Thymus (tissue), 11 donors: ENCODE results near the gene LRRC71. TPM values are rescaled to one million over a fixed set of nuclear protein-coding genes. Genes with fewer than 3 reads are reported as not detected.

Source experiments
- DNase-seq, 9 donors: peaks; one replicate each; pipeline ENCODE4 v3.0.0-alpha.2; 2013; ENCODE audit warnings: low spot score in 9 of 9, low read depth in 6 of 9, missing footprints in 1 of 9
- H3K27ac ChIP-seq, 2 donors: one replicate each; pipeline ENCODE4 v1.5.1; 2013; ENCODE audit warnings: control low read depth in 1 of 2, low read depth in 1 of 2, low read length in 1 of 2, mild to moderate bottlenecking in 1 of 2, moderate library complexity in 1 of 2
- H3K27me3 ChIP-seq, 2 donors: one replicate each; pipeline ENCODE4 v1.5.1; 2013; ENCODE audit warnings: low read length in 1 of 2; ENCODE audit not compliant: control insufficient read depth in 2 of 2, insufficient read depth in 1 of 2
- H3K36me3 ChIP-seq, 2 donors: one replicate each; pipeline ENCODE4 v1.5.1; 2013; ENCODE audit warnings: low read length in 1 of 2, mild to moderate bottlenecking in 1 of 2, moderate library complexity in 1 of 2; ENCODE audit not compliant: control insufficient read depth in 2 of 2, insufficient read depth in 2 of 2
- H3K4me1 ChIP-seq, 2 donors: one replicate each; pipeline ENCODE4 v1.5.1; 2013; ENCODE audit warnings: low read length in 2 of 2; ENCODE audit not compliant: control insufficient read depth in 2 of 2, insufficient read depth in 2 of 2
- H3K4me3 ChIP-seq, 2 donors: one replicate each; pipeline ENCODE4 v1.5.1; 2013; ENCODE audit warnings: low read length in 2 of 2, control low read depth in 1 of 2, mild to moderate bottlenecking in 1 of 2
- H3K9me3 ChIP-seq, 2 donors: one replicate each; pipeline ENCODE4 v1.5.1; 2013; ENCODE audit warnings: low read length in 1 of 2, mild to moderate bottlenecking in 1 of 2; ENCODE audit not compliant: control insufficient read depth in 2 of 2, insufficient read depth in 1 of 2
- WGBS: extraction: QIAGEN DNeasy Blood & Tissue Kit; methylation state at CpG from one replicate; pipeline ENCODE4 v1.1.7; 2013; 5-methylcytosine and 5-hydroxymethylcytosine counted together
- polyA plus RNA-seq: library from polyadenylated mRNA; stranded (reverse); fragments of 200-250 nt; gene quantifications from one replicate; pipeline ENCODE4 v1.2.3, GENCODE V29; 2013
- total RNA-seq: library from RNA; stranded (reverse); fragments of 120-200 nt; gene quantifications from one replicate; pipeline ENCODE4 v1.2.4, GENCODE V29; 2013
- donor health status: healthy.

LRRC71 gene
- total and polyA plus RNA-seq, 2 donors = 0.11 TPM; not detected in 1

DNA sequence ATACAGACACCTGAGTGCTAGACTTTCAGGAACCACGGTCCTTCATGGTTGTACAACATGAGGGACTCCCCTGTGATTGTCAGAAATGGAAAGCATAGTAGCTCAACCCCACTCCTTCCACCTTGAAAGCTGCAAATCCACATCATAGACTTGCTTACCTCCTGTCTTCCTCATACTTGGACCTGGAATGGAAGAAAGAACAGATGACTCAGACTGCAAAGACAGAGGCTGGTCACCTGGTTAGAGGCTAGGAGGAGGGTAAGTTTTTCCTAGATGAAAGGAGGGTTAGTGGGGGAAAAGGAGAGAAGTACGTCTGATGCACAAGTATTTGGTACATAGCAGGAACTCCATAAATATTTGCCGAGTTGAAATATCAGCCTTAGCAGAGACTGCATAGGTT, 37.2 kb downstream of the LRRC71 start:
- no peak overlapping the region for H3K4me3 ChIP-seq
- no peaks in the 10 kb centered on the region for H3K9me3 ChIP-seq
- H3K36me3 ChIP-seq = no peaks in the 10 kb centered on the region
- H3K27ac ChIP-seq = no peak overlapping the region
- DNase-seq = no peak
- peaks cover 0 to 2% of the 10 kb centered on the region in 2 donors for H3K4me1 ChIP-seq
- H3K27me3 ChIP-seq = no peaks in the 10 kb centered on the region
- 93% methylated on average over 3 of the region's 3 CpGs for WGBS

DNA sequence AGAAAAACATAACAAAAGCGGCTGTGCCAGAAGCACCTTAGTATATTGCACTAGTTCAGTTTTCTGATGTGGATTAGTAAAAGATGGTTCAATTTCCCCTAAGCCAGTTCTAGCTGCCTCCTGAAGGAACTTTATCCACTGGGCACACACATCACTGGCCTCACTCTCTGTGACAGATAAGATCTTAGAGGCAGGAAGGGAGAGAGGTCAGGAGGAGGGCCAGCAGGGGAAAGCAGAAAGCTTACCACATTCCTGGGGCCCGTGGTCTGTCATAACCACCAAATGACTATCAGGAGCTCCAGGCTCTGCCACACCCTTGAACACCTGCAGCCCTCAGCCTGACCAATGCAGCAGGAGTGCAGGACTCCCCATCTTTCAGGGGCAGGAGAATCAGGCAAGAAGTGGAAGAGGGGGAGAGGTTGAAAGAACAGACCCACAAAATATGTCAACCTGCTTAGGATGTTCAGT, 37.8 kb downstream of the LRRC71 start:
- peaks cover 0 to 8% of the 10 kb centered on the region in 2 donors for H3K4me1 ChIP-seq
- WGBS = 48% methylated on average over 2 of the region's 2 CpGs
- no peak overlapping the region for H3K27ac ChIP-seq
- H3K36me3 ChIP-seq = no peaks in the 10 kb centered on the region
- no peaks in the 10 kb centered on the region for H3K27me3 ChIP-seq
- H3K4me3 ChIP-seq = no peak overlapping the region
- DNase-seq = no peak
- H3K9me3 ChIP-seq = peaks cover 0 to 4% of the 10 kb centered on the region in 2 donors

DNA sequence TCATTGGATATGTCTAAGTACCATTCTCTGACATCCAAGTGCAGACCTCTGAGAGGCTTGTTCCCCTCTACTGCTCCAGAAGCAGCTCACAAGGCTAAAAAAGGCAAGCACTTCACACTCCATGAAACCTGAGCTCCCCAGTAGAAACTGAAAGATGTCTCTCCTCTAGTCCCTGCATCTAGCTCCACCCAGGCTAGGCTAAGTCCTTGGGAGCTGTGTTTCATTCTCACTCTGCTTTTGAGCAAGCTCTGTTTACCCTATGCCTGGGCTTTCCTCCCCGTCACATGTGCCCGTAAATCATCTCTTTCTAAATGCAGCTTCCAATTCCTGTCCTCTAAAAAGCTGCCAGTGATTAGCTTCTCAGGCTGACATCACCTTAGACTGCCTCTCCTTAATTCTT, 39.0 kb downstream of the LRRC71 start:
- H3K9me3 ChIP-seq = peaks cover 0 to 4% of the 10 kb centered on the region in 2 donors
- peaks cover 5 to 16% of the 10 kb centered on the region in 2 donors for H3K4me1 ChIP-seq
- DNase-seq = peak in 1 of 9 donors; percentile 7
- WGBS = 86% methylated on average over 2 of the region's 2 CpGs
- no peak overlapping the region for H3K27ac ChIP-seq
- H3K27me3 ChIP-seq = no peaks in the 10 kb centered on the region
- no peak overlapping the region for H3K4me3 ChIP-seq
- no peaks in the 10 kb centered on the region for H3K36me3 ChIP-seq

DNA sequence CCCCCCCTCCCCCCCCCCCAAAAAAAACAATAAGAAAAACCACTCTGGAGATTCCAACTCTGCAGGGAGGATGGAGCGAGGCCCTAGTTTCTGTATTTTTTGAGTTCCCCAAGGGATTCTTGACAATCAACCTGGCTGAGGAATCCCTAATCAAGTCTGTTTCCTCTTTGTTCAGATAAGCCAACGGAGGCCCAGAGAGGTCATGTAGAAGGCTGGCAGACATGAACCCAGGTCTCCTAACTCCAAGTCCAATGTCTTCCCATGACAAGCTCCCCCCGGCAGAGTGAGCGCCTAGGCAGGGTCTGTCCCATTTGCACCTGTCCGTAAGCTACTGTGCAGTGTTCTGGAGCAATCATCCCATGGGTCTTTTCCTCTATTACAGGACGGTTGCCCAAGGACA, 39.5 kb downstream of the LRRC71 start:
- DNase-seq = no peak
- Histone ChIP-seq H3K36me3 (no peaks in the 10 kb centered on the region), H3K4me3 (no peak overlapping the region), H3K4me1 (peaks cover 5 to 16% of the 10 kb centered on the region in 2 donors), H3K9me3 (peaks cover 0 to 4% of the 10 kb centered on the region in 2 donors), H3K27ac (no peak overlapping the region), H3K27me3 (no peaks in the 10 kb centered on the region)
- WGBS = 92% methylated on average over 6 of the region's 6 CpGs

DNA sequence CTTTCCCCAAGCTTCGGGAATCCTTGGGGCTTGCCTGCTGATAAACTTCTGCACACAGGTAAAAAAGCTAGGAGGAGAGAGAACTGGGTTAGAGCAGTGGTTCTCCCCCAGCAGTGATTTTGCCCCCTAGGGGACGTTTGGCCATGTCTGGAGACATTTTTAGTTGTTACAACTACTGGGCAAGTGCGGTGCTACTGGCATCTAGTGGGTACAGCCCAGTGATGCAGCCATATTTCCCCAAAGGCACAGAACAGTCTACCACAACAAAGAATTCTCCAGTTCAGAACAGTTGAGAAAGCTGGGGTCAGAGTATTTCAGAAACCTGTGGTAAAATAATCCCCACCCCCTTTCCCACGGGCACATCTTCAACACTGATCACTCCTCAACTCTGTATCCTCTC, 41.3 kb downstream of the LRRC71 start:
- peaks cover 5 to 16% of the 10 kb centered on the region in 2 donors for H3K4me1 ChIP-seq
- peaks cover 0 to 4% of the 10 kb centered on the region in 2 donors for H3K9me3 ChIP-seq
- WGBS = 46% methylated on average over 4 of the region's 4 CpGs
- peak in 4 of 9 donors; percentile 7 to 48 (median 20) for DNase-seq
- H3K27me3 ChIP-seq = no peaks in the 10 kb centered on the region
- no peaks in the 10 kb centered on the region for H3K36me3 ChIP-seq
- H3K4me3 ChIP-seq = no peak overlapping the region
- no peak overlapping the region for H3K27ac ChIP-seq

DNA sequence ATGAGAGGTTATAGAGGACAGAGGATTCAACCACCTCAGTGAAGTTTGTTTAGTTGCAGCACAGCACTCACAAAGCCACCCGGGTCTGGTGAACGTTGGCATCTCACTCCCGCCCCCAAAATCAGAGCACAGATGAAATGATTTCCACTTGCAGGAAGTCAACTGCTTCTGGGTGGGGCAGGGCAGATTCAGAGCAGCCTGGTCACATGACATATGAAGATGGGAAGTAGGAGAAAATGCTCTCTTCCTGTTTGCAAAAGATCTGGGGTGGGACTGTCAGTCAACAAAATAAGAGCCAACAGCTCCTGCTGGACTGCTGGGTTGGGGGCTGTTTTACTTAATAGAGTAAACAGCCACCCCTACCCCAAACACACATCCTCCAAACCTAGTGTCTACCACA, 43.2 kb downstream of the LRRC71 start:
- no peaks in the 10 kb centered on the region for H3K36me3 ChIP-seq
- no peak overlapping the region for H3K4me3 ChIP-seq
- 11% methylated on average over 3 of the region's 3 CpGs for WGBS

DNA sequence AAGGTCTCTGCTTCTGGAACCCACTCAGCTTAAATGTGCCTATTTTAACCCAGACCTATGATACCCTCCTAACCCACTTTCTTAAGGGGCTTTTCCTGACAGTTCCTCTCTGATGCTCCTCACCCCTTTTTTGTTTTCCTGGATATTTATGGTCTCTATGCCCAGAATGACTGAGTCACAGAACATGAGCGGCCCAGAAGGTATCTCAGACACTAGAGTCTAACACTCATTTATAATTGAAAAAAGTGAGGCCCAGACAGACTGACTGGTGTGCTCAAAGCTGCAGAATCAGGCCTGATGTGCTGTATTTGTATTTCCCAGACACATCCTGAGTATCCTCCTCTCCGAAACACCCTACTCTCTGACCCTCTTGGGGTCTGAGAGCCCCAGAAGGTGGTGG, 44.0 kb downstream of the LRRC71 start:
- 99% methylated on average over 2 of the region's 2 CpGs for WGBS
- Histone ChIP-seq H3K27me3 (no peaks in the 10 kb centered on the region), H3K4me3 (no peak overlapping the region), H3K27ac (no peak overlapping the region), H3K9me3 (peaks cover 0 to 4% of the 10 kb centered on the region in 2 donors), H3K4me1 (peaks cover 5 to 16% of the 10 kb centered on the region in 2 donors), H3K36me3 (no peaks in the 10 kb centered on the region)
- DNase-seq = no peak

More for the DNA sequence above, 43.2 kb downstream of the LRRC71 start:
- peak overlapping the region; percentile 25 to 52 for H3K27ac ChIP-seq
- H3K9me3 ChIP-seq = peaks cover 0 to 4% of the 10 kb centered on the region in 2 donors
- peak; percentile 7 to 73 (median 30) for DNase-seq
- H3K27me3 ChIP-seq = no peaks in the 10 kb centered on the region
- H3K4me1 ChIP-seq = peaks cover 5 to 16% of the 10 kb centered on the region in 2 donors

DNA sequence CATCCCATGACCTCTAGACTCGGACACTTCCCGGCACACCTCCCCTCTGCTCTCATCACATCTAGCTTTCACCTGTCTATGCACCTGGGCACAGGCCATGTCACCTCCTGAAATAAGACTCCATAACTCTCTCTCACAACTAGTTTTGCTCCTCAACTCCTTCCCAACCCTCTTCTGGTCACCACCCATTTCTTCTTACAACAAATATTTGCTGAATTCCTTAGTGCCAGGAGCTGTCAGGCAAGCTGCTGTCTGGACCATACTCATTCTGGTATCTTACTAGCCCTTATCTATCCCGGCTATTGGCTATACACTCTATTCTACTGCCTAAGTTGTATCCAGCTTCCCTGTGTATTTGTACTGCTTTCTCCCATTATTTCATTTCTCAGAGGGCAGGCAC, 49.1 kb downstream of the LRRC71 start:
- 97% methylated on average over 3 of the region's 3 CpGs for WGBS
- Histone ChIP-seq H3K36me3 (no peaks in the 10 kb centered on the region), H3K4me3 (no peak overlapping the region), H3K4me1 (no peaks in the 10 kb centered on the region), H3K9me3 (no peaks in the 10 kb centered on the region), H3K27me3 (peaks cover 0 to 2% of the 10 kb centered on the region in 2 donors), H3K27ac (no peak overlapping the region)
- DNase-seq = no peak

DNA sequence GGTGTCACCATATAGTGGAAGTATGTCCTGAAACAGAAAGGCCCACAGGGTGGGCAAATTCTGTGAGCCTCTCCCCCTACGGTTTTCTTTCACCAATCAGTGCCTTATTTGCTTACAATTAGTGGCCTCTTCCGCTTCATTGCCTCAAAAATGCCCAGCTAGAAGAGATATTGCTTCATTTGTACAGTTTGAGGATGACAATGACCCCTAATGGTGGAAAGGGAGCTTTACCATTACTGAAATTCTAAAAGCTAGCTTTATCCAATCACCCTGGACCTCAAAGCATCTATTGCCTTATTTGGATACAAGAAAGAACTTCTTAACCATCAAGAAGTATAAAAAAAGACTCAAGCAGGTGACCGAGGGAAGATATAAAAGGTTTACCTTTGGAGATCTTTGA, 49.6 kb downstream of the LRRC71 start:
- Histone ChIP-seq H3K4me1 (no peaks in the 10 kb centered on the region), H3K4me3 (no peak overlapping the region), H3K27ac (no peak overlapping the region), H3K36me3 (no peaks in the 10 kb centered on the region), H3K27me3 (peaks cover 0 to 2% of the 10 kb centered on the region in 2 donors), H3K9me3 (no peaks in the 10 kb centered on the region)
- WGBS = 89% methylated on average over 3 of the region's 3 CpGs
- no peak for DNase-seq
